Hematopoietic multipotent progenitor cell treated with erythropoietin and hydrocortisone succinate and interleukin-3 and kit ligand, for 8 days (in vitro differentiated cells): ENCODE data around the gene CMKLR1.

ENCODE experiments used
- DNase-seq: peaks from one replicate; pipeline ENCODE4 v3.0.0-alpha.2; 2015

The CMKLR1 gene, protein sequence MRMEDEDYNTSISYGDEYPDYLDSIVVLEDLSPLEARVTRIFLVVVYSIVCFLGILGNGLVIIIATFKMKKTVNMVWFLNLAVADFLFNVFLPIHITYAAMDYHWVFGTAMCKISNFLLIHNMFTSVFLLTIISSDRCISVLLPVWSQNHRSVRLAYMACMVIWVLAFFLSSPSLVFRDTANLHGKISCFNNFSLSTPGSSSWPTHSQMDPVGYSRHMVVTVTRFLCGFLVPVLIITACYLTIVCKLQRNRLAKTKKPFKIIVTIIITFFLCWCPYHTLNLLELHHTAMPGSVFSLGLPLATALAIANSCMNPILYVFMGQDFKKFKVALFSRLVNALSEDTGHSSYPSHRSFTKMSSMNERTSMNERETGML

DNA sequence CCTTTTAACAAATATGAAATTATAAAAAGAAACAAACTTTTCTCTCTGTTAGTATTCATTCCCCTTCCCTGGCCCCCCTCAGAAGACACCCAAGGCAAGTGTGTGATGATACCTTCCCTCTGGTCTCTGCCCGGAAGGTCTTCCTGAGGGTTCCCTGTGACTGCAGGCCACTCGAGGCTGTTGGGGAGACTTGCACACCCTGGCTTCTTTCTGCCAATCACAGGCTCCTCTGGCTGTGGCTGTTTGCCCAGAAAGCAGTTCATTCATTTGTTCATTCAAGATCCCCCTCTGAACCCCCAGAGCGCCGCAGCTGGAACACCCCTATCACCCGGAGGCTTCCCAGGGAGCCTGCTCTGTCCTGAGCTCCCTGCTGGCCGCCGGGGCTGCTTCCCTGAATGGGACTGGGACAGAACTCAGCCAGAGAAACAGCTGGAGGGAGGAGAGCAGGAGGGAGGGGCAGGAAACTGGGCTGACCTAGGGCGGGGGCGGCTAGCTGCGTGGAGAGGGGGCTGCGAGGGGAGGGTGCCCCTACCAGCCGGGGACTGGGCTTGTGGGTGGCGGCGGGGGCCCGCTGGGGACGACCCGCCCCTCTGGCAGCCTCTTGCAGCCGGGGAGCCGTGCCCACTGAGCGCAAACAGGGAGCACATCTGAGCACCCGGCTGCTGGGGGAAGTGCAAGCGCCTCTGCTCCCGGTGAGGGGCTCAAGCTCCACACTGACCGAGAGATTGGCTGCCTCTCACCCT, at the start of gene CMKLR1:
TSS of gene CMKLR1 (minus strand) at position 397 of the 743 bp plus-strand sequence. CDS start 45,720 bp downstream, outside the sequence.
- DNase-seq, result peak; percentile 6

DNA sequence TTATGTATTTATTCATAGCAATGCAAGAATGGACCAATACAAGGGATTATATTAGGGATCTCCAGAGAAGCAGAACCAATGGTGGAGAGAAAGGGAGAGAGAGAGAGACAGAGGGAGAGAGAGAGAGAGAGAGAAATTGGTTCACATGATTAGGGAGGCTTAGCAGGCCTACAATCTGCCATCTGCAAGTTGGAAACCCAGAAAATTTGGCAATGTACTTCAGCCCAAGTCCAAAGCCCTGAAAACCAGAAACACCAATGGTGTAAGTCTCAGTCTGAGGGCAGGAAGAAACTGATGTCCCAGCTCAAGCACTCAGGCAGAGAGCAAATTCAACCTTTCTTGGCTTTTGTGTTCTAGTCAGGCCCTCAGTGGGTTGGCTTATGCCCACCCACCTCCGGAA, 48.7 kb upstream of the CMKLR1 start:
- no peak for DNase-seq

DNA sequence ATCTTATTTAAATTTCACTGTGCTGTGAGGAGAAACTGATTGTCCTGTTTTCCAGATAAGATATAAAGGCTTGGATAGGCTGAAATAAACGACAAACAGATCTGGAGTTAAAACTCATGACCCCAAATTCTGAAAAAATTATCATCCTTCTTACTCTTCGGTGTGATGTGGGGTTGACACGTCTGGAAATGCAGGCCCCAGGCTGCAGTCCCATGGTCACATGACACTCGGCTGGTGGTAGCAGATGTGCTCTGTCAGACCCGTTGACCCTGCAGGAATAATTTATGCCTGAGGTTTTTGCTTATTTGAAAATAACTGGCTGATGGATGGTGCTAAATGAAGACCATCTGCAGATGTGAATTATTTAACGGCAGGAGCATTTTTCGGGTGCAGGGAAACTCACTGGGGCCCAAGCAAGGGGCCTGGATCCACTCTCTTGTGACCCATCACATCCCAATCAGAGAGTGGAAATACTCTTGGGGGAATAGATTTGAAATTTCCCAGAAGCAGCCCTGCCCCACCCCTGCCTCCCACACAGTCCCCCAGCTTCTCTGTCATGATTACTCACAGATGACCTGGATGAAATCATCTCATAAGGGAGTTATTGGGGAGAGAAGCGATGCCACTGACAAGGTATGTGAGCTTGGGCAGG, 47.7 kb upstream of the CMKLR1 start:
- DNase-seq, result no peak

DNA sequence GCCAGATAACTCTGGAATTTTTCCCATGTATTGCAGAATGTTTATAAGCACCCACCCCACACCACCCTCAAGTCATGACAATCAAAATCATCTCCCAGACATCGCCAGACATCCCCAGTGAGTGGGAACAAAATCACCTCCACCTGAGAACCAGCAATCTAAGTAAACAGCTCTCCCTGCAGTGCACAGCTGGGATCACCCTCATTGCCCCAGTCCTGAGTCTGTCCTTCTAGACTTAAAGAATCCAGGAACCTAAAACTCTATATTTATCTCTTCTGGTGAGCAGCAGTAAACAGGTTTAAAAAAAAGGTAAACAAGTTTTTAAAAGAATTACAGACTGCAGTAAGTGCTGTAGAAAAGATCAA, 43.3 kb upstream of the CMKLR1 start:
- DNase-seq, result no peak

DNA sequence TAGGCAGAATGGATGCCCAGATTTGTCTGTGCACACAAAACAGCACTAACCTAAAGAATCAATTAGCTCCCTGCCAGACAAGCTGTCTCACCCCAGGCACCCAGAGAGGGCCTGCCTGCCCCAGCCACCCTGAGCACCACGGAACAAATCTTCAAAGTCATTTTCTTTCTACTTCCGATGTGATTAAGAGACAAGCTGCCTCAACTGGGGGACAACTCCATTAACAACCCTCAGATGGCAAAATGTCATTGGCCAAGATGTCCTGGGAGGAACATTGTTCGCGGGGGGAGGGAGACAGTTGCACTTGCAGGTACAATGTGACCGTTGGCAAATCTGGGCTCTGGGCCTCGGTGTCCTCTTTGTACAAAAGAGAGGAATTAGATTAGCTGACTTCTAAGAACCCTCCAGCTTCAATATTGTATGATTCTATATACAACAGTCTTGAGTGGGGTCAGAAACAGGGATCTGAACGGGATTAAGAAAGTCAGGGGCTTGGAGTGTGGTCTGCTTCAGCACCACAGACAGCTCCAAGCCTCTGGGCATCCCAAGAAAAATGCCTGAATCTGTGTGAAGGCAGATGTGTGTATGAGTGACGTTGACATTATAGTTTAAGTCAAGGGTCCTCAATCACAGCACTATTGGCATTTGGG, 42.8 kb upstream of the CMKLR1 start:
- DNase-seq, result no peak

DNA sequence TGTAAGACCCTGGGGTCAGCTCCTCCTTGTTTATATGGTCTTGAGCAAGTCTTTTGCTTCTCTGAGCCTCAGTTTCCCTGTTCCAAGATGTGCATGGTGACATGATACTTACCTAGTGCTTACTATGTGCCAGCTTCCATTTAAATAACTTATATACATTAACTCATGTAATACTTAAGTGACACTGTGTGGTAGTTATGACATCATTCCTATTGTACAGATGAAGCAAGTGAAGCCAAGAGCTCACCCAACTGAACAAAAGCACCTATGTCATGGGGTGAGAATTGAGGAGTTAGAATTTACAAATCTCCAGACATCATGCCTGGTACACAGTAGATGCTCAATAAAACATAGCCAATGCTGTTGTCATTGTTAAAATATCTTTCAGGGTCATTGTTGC, 41.3 kb upstream of the CMKLR1 start:
- no peak for DNase-seq

DNA sequence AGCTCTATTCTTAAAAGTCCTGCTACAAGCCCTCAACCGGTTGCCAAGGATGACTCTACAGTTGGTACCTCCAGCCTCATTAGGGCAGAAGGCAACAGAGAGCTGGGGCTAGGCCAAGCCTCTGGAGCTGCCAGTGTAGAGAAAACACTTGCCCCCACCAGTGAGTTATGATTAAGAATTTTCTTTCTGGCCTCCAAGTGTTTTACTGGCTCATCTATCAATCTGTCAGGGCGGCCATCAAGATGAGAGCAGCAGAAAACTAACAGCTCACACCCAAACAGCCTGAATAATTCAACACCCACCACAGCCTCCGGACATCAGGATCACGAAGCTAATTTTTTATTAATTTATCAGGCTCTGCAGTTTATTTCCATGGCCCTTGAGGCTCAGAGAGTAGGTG, 40.7 kb upstream of the CMKLR1 start:
- no peak for DNase-seq

DNA sequence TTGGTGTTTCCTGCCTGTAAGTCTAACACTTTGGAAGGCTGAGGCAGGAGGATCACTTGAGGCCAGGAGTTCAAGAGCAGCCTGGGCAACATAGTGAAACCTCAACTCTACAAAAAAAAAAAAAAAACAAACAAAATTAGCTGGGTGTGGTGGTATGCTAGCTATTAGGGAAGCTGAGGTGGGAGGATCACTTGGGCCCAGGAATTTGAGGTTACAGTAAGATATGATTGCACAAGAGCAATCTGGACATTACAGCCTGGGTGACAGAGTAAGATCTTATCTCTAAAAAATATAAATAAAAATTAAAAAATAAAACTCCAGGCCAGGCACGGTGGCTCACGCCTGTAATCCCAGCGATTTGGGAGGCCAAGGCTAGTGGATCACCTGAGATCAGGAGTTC, 39.8 kb upstream of the CMKLR1 start:
- no peak for DNase-seq

DNA sequence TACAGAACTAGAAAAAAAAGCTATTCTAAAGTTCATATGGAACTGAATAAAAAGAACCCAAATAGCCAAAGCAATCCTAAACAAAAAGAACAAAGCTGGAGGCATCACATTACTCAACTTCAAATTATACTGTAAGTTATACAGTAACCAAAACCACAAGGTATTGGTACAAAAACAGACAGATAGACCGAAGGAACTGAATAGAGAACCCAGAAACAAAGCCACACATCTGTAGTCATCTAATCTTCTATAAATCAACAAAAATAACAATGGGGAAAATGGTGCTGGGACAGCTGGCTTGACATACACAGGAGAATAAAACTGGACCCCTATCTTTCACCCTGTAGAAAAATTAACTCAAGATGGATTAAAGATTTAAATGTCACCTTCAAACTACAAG, 38.1 kb upstream of the CMKLR1 start:
- DNase-seq, result no peak

DNA sequence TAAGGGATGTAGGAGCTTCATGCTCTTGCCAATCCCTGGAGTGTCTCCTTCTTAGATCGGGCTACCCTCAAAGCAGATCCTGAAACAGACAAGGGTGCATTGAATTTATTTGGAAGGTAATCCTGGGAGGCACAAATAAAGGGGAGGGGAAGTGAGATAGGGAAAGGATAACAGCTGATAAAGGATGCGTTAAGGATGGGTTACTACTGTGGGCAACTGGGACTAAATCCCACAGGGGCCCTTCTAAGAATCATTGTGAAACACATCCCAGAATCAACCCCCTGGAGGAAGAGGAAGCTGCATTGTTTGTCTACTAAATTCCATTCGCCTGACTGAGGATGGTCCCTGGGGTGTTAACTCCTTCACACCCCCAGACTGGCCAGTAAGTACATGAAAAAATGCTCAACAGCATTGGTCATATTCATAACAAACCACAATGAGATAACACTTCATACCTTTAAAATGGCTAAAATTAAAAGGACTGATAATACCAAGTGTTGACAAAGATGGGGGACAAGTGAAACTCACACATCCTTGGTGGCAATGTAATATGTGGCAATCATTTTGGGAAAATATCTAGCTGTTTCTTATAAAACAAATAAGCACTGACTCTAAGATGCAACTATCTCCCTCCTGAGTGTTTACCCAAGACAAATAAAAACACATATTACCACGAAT, 37.0 kb upstream of the CMKLR1 start:
- DNase-seq, result no peak

DNA sequence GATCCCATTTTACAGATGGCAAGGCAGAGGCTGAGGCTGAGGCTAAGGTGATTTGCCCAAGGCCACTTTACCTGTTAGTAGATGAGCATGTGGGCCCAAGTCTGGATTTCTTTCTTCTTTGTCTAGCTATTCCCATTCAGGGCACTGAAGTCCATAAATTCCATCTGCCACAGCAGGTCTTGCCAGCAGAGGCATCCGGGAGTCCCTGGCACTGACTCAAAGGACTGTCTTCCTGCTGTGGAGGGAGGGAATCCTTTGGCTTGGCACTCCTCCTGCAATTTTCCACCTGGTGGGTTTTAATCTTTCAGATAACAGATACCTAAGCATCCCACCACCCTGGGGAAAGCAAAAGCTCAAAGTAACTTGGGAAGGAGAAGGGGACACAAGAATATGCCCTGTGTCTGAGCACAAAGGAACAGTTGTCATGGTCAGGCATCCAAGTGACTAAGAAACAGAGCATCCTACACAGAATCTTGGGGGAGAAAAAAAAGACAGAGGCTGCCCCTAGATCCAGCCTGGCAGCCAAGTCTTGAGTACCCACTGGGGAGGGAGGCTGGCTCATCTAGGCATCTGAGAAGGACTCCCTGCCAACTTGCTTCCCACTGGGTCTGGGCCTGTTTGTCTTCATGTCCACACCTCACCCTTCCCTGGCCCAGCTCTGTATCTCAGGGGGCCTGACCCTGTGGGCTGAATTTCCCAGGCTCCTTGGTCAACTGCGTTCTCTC, 35.6 kb upstream of the CMKLR1 start:
- no peak for DNase-seq

DNA sequence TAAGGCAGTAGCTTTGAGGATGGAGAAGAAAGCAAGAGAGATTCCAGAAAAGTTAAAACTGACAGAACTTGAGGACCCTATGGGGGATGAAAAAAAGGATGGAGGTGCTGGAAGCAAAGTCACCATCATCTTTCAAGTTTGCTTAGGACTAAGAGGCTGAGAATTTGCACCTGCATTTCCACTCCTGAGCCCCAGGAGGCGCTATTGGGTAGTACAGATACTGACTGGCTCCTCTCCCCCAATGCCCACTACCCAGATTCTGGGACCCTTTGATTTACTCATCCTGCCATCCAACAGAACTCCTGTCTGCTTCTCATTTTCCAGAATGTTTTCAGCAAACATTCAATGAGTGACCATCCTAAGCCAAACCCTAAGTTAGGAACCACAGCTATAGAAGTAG, 34.0 kb upstream of the CMKLR1 start:
- no peak for DNase-seq

DNA sequence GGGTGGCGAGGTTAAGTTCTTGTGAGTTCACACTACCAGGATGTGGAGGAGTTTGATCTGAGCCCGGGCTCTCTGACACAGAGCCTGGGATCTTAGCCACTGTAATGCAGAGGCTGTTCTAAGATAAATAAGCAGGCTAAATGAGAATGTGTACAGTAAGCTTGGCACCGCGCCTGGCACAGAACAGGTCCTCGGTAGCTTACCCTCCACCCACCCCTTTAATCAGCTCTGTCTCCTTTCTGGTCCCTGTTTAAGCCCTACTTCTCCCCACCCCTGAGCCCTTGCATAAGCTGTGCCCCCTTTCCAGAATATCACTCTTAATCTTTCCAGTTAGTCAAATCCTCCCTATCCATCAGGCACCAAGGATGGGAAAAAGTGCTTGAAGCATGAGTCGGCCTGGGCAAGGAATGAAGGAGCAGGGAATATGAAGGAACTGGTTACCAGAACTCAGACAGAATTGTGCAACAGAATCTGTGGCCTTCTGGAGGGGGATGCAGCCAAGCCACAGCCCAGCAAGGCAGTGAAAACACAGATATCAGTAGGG, 32.8 kb upstream of the CMKLR1 start:
- peak; percentile 34 for DNase-seq

DNA sequence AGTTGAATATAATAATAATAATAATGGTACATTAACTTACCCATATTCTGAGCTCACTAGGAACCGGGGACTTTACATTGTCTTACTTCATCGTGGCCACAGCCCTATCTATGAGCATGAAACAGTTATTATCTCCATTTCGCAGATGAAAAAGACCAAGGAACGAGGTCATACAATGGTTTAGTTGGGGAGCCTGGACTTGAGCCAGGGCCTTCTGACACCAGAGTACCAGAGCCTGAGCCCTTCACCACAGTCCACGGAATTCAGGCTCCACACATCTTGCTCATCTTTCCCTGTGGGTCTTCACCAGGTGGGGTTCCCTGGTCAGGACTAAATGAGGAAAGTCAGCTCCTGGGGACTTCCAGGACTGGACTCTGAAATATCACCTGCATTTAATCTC, 31.3 kb upstream of the CMKLR1 start:
- DNase-seq, result peak; percentile 52

DNA sequence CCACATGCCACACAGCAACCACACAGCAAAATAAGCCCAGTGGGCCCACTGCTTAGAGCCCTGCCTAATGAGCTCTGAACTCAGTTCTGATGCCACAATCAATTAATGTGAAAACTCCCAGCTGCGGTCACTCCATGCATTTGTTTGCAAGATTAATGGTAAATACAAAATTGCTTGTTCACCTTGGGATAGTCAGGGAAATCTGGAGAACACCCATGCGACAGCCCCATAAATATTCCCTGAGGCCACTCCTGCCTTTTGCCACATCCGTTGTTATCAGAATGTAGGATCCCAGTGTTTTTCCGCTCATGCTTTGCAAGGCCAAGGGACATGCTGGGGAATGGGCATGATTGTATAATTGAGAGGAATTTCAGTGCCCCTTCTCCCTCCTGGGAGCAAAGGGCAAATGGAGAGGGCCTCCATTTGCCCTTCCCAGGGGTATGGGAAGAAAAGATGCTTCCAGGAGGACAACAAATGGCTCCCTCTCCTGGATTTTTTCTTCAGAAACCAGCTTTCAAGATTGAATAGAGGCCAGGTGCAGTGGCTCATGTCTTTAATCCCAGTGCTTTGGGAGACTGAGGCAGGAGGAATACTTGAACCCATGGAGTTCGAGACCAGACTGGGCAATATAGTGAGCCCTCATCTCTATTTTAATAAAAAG, 30.8 kb upstream of the CMKLR1 start:
- DNase-seq, result no peak

DNA sequence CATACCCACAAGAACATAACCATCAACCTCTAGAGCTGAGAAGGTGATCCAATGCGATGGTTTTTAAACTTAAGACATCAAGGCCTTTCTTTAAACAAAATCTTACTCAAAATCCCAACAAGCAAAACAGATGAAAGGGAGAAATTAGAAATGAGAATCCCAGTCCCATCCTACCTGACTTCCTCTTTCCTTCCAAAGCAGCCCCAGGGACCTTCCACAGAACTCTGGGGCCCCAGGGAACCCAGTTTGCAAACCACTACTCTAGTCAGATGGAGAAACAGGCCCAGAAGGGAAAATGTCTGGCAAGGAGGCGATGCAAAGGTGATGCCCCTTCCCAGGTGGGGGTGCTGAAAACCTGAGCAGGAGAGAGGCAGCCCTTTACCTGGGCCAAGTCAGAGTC, 29.0 kb upstream of the CMKLR1 start:
- no peak for DNase-seq

DNA sequence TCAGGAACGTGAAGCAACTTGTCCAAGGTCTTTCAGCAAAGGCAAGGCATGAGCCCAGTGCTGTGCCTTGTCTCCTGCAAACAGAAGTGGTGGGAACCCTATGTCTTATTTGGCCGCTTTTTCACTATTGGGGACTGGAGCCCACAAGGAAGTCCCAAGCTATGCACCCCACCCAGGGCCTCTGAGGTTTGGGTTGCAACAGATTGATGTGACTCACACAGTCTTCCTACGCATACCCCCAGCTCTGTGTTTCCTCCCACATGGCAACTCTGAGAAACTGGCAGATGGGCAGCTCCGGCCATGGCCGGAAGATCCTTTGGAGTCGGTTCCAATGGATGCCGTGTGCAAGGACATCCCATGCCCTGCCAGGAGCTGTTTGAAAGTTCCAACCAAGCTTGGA, 28.3 kb upstream of the CMKLR1 start:
- DNase-seq, result no peak

DNA sequence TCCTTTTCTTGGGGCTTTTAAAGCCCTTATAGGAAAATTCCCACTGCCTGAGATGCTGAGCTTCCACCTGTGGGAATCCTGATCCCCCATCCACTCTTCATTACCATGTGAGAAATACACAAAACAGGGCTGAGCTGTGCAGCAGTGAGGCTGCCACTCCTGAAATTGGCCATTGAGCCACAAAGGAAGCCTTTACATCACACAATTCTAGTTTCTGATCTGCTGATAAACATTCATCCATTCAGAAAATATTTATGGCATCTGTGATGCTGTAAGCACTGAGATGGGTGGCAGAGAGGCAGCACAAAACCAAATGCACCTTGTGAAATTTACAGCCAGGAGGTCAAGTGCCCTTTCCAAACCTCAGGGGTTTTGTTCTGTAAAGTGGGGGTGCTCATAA, 26.2 kb upstream of the CMKLR1 start:
- DNase-seq, result no peak

DNA sequence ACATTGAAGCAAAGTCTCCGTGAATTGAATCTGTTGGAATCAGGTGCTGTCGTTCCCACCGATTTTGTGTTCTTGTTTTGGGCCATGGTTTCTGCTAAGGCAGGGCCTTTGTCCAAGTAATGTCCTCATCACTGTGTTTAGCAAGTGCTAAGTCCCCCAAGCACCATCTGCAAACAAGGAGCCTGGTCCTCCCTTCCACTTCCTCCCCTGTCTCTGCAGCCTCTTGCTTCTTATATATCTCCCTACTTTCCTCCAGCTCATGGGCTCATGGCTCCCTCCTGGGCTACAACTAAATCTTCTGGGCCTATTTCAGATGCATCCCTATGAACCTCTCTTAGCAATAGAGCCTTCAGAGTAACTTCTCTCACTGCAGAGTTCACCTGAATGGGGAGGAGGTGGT, 25.8 kb upstream of the CMKLR1 start:
- no peak for DNase-seq

DNA sequence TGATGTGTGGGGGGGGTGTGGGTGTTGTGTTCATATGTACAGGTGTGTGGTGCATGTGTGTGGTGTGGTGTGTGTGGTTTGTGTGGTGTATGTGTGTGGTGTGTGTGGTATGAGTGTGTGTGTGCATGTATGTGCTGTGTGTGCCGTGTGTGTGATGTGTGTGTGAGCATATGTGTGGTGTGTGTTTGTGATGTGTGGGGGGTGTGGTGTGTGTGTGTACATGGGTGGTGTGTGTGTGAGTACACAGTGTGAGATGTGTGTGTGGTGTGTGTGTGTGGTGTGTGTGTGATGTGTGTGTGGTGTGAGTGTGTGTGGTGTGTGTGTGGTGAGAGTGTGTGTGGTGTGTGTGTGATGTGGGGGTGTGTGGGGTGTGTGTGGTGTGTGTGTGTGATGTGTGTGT, 24.5 kb upstream of the CMKLR1 start:
- DNase-seq, result no peak

DNA sequence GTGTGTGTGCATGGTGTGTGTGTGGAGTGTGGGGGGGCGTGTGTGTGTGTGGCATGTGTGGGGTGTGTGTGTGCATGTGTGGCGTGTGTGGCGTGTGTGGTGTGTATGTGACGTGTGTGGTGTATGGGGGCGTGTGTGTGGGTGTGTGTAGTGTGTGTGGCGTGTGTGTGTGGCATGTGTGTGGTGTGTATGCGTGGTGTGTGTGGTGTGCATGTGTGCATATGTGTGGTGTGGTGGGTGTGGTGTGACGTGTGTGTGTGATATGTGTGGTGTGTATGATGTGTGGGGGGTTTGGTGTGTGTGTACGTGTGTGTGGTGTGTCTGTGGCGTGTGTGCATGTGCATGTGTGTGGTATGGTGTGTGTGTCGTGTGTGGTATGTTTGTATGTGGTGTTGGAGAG, 24.1 kb upstream of the CMKLR1 start:
- no peak for DNase-seq
